RWPE2 (cell line): Measurements from ENCODE around the gene RNFT2.

Experiments used
- ATAC-seq: fragments of 200-7000 bp; cut with Tn5 transposase; 3 replicates; pipeline ENCODE4 v1.9.1; 2021; ENCODE audit warnings: low read depth
- DNase-seq: peaks from one replicate; pipeline ENCODE4 v3.0.0-alpha.2; 2020; ENCODE audit warnings: low spot score
- H3K27ac ChIP-seq: fragments of 450-650 bp; 2 replicates; pipeline ENCODE4 v1.5.1; 2017; ENCODE audit warnings: mild to moderate bottlenecking; ENCODE audit not compliant: poor library complexity, severe bottlenecking
- H3K27me3 ChIP-seq: fragments of 250-450 bp; sonication (Bioruptor Pico); 2 replicates; pipeline ENCODE4 v1.5.1; 2021; ENCODE audit warnings: mild to moderate bottlenecking, moderate library complexity; ENCODE audit not compliant: insufficient read depth, poor library complexity, severe bottlenecking
- H3K36me3 ChIP-seq: fragments of 250-450 bp; sonication (Bioruptor Pico); 2 replicates; pipeline ENCODE4 v1.5.1; 2020; ENCODE audit warnings: low read depth, mild to moderate bottlenecking, moderate library complexity
- H3K4me1 ChIP-seq: fragments of 250-450 bp; sonication (Bioruptor Pico); 2 replicates; pipeline ENCODE4 v1.5.1; 2021; ENCODE audit warnings: mild to moderate bottlenecking, moderate library complexity; ENCODE audit not compliant: insufficient read depth, poor library complexity, severe bottlenecking
- H3K4me3 ChIP-seq: fragments of 250-450 bp; sonication (Bioruptor Pico); 2 replicates; pipeline ENCODE4 v1.5.1; 2021; ENCODE audit warnings: mild to moderate bottlenecking, moderate library complexity; ENCODE audit not compliant: severe bottlenecking
- H3K9me3 ChIP-seq: fragments of 250-450 bp; sonication (Bioruptor Pico); 2 replicates; pipeline ENCODE4 v1.5.1; 2021; ENCODE audit warnings: mild to moderate bottlenecking, moderate library complexity; ENCODE audit not compliant: severe bottlenecking
- TF ChIP-seq, protein P1 (sequence below): fragments of 450-650 bp; IDR thresholded peaks from one replicate; pipeline ENCODE4 v1.5.1; 2017; ENCODE audit warnings: mild to moderate bottlenecking, moderate library complexity; ENCODE audit not compliant: poor library complexity, severe bottlenecking

RNFT2 gene

DNA sequence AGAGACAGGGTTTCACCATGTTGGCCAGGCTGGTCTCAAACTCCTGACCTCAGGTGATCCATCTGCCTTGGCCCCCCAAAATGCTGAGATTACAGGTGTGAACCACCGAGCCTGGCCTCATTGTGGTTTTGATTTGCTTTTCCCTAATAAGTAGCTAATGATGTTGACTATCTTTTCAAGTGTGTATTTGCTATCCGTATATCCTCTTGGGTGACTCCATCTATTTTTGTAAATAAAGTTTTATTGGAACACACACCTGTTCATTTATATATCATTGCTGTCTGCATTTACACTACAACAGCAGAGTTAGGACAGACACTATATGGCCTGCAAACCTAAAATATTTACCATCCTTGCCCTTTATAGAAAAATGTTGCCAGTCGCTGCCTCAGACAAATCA, 156.8 kb downstream of the RNFT2 start:
- no peak for ATAC-seq
- H3K9me3 ChIP-seq = no peaks in the 10 kb centered on the region
- no peak for DNase-seq
- H3K4me1 ChIP-seq = no peaks in the 10 kb centered on the region
- no peaks in the 10 kb centered on the region for H3K36me3 ChIP-seq
- no peak overlapping the region for H3K27ac ChIP-seq
- no peak overlapping the region for H3K4me3 ChIP-seq
- no peaks in the 10 kb centered on the region for H3K27me3 ChIP-seq
- TF ChIP-seq, protein P1, sequence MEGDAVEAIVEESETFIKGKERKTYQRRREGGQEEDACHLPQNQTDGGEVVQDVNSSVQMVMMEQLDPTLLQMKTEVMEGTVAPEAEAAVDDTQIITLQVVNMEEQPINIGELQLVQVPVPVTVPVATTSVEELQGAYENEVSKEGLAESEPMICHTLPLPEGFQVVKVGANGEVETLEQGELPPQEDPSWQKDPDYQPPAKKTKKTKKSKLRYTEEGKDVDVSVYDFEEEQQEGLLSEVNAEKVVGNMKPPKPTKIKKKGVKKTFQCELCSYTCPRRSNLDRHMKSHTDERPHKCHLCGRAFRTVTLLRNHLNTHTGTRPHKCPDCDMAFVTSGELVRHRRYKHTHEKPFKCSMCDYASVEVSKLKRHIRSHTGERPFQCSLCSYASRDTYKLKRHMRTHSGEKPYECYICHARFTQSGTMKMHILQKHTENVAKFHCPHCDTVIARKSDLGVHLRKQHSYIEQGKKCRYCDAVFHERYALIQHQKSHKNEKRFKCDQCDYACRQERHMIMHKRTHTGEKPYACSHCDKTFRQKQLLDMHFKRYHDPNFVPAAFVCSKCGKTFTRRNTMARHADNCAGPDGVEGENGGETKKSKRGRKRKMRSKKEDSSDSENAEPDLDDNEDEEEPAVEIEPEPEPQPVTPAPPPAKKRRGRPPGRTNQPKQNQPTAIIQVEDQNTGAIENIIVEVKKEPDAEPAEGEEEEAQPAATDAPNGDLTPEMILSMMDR = no peak

DNA sequence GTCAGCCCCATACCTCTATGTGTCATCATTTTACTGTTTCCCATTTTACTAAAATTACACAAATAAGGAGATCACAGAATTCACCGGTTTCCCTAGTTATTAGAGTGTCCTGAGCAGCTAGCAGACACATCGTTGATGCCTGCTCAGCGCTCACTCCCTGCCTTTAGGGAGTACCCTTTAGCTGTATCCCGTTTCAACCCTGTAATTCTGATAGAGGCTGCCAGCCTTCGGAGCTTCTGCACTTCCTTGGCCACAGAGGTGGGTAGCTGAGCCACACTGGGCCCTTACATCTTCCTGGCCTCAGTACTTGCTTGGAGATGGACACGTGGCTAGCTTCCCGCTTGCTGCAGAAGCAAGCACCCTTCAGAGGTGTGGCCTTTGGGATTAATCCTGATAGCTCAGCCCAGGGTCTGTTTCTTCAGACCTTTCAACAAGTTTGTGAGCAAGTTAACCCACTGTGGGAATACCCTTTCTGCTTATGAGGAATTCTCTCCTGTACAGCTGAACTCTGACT, 158.4 kb downstream of the RNFT2 start:
- no peaks in the 10 kb centered on the region for H3K36me3 ChIP-seq
- ATAC-seq = no peak
- no peaks in the 10 kb centered on the region for H3K27me3 ChIP-seq
- no peak overlapping the region for H3K4me3 ChIP-seq
- H3K27ac ChIP-seq = no peak overlapping the region
- TF ChIP-seq, protein P1 = no peak
- no peaks in the 10 kb centered on the region for H3K9me3 ChIP-seq
- no peak for DNase-seq
- no peaks in the 10 kb centered on the region for H3K4me1 ChIP-seq

DNA sequence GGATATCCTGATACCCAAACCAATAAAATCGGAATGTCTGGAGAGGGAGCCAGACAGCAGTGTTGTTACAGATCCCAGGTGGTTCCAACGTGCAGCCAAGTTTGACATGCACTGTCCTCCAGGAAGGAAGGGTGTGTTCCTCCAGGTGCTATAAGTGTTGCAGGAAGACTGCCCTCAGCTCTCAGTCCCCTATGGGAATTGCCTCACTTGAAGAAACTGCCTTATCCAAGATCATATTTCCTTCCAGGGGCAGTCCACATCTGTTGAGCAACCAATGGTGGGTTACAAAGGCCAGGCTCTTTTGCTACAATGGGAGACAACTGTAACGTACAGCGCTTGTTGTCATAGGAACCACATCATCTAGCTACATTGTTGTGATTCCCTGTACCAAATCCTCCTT, 159.4 kb downstream of the RNFT2 start:
- no peaks in the 10 kb centered on the region for H3K36me3 ChIP-seq
- TF ChIP-seq, protein P1 = no peak
- no peaks in the 10 kb centered on the region for H3K27me3 ChIP-seq

DNA sequence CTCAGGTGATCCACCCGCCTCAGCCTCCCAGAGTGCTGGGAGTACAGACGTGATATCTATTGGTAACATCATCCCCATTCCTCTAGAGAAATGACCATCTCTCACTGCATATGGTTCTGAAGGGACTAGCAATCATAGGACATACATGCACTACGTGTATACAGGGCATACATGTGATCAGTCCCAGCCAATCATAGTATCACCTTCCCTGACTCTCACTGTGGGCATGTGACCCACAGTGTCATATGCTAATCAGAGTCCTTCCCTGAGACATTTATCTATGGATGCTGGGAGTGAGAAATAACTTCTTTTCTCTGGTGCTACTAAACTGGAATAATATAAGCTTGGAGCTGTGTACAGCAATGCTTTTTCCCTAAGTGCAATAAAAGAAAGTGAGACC, 160.6 kb downstream of the RNFT2 start:
- Histone ChIP-seq H3K36me3 (no peaks in the 10 kb centered on the region), H3K4me3 (no peak overlapping the region), H3K27ac (no peak overlapping the region), H3K9me3 (no peaks in the 10 kb centered on the region), H3K4me1 (no peaks in the 10 kb centered on the region), H3K27me3 (no peaks in the 10 kb centered on the region)
- ATAC-seq = peak; percentile 35; the same call in 1 of the 3 replicates
- no peak for DNase-seq
- TF ChIP-seq, protein P1 = no peak

More for the DNA sequence above, 159.4 kb downstream of the RNFT2 start:
- no peak overlapping the region for H3K4me3 ChIP-seq
- no peaks in the 10 kb centered on the region for H3K9me3 ChIP-seq
- no peaks in the 10 kb centered on the region for H3K4me1 ChIP-seq
- no peak for DNase-seq
- H3K27ac ChIP-seq = no peak overlapping the region
- no peak for ATAC-seq

DNA sequence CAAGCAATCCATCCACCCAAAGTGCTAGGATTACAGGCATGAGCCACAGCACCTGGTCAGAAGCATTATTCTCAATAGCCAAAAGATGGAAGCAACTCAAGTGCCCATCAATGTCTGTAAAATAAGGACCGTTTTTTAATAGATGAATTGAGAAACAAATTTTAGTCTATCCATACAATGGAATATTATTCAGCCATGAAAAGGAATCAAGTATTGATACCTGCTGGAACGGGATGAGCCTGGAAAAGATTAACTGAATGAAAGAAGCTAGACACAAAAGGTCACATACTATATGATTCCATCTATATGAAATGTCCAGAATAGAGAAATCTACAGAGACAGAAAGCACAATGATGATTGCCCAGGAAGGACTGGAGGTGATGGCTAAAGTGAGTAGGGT, 163.5 kb downstream of the RNFT2 start:
- no peak overlapping the region for H3K4me3 ChIP-seq
- DNase-seq (no peak), ATAC-seq (no peak)
- no peaks in the 10 kb centered on the region for H3K9me3 ChIP-seq
- H3K36me3 ChIP-seq = no peaks in the 10 kb centered on the region
- TF ChIP-seq, protein P1 = no peak
- H3K4me1 ChIP-seq = no peaks in the 10 kb centered on the region
- H3K27me3 ChIP-seq = no peaks in the 10 kb centered on the region
- no peak overlapping the region for H3K27ac ChIP-seq
